Measurements from ENCODE around the gene HGF. TPM values are rescaled to one million over a fixed set of nuclear protein-coding genes. Genes with fewer than 3 reads are reported as not detected.

HGF gene
- total RNA-seq, 4 donors from 2014 or later, result 2.6 to 29.4 (median 10.1) TPM

DNA sequence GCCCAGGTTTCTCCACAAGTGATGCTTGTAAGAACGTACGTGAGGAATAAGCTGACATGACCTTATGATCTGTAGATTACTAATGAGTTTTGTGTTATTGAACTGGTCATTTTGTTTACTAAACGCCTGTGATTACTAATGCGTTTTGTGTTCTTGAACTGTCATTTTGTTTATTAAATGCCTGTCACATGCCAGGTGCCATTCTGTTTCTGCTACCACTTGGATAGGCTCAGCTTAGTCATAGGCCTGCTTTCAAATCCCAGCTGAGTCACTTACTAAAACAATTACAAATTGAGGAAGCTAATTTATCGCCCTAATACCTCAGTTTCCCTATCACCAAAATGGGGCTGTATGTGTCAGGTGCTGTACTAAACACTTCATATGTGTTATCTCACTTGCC is 4.7 kb upstream of the HGF start:
- no peak for DNase-seq
- no peaks in the 10 kb centered on the region for H3K27me3 ChIP-seq
- TF ChIP-seq, protein P1, sequence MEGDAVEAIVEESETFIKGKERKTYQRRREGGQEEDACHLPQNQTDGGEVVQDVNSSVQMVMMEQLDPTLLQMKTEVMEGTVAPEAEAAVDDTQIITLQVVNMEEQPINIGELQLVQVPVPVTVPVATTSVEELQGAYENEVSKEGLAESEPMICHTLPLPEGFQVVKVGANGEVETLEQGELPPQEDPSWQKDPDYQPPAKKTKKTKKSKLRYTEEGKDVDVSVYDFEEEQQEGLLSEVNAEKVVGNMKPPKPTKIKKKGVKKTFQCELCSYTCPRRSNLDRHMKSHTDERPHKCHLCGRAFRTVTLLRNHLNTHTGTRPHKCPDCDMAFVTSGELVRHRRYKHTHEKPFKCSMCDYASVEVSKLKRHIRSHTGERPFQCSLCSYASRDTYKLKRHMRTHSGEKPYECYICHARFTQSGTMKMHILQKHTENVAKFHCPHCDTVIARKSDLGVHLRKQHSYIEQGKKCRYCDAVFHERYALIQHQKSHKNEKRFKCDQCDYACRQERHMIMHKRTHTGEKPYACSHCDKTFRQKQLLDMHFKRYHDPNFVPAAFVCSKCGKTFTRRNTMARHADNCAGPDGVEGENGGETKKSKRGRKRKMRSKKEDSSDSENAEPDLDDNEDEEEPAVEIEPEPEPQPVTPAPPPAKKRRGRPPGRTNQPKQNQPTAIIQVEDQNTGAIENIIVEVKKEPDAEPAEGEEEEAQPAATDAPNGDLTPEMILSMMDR (IDR thresholded peaks at IDR 0.05), result no peak
- TF ChIP-seq POLR2A (IDR thresholded peaks at IDR 0.05), result no peak
- H3K4me1 ChIP-seq, result no peaks in the 10 kb centered on the region
- no peak overlapping the region for H3K27ac ChIP-seq
- intact Hi-C loops (cut with DNase I; ENCODE audit: low total_unique reads), result no loop called here
- H3K36me3 ChIP-seq, result no peaks in the 10 kb centered on the region
- H3K4me3 ChIP-seq, result no peak overlapping the region
- H3K9me3 ChIP-seq, result no peaks in the 10 kb centered on the region

DNA sequence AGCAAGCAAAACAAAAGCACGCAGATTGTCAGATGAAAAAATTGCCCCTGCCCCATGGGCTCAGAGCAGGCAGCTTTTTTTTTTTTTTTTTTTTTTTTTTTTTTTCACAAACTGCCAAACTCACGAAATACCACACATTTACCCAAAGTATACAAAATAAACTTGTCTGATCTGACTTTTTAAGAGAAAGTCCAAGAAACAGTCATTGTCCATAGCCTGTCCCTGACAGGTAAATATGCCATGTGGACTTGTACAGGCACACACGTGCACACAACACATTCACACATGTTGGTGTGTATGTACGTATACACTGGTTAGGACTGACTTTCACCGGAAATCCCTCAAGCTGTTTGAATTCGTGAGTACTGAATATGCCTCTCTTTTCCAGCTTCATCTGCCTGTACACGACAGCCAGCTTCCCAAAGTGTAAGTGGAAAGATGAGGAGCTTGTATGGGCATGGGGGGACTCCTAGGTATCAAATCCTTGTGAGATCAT is 929 bp upstream of the HGF start:
- H3K9me3 ChIP-seq, result no peaks in the 10 kb centered on the region
- H3K36me3 ChIP-seq, result no peaks in the 10 kb centered on the region
- no peak for DNase-seq
- no peaks in the 10 kb centered on the region for H3K4me1 ChIP-seq
- H3K4me3 ChIP-seq, result no peak overlapping the region
- H3K27me3 ChIP-seq, result no peaks in the 10 kb centered on the region
- H3K27ac ChIP-seq, result peak overlapping the region; percentile 52 to 61
- no peak for TF ChIP-seq POLR2A (IDR thresholded peaks at IDR 0.05)
- TF ChIP-seq, protein P1 (IDR thresholded peaks at IDR 0.05), result no peak
- intact Hi-C loops (cut with DNase I; ENCODE audit: low total_unique reads), result no loop called here

DNA sequence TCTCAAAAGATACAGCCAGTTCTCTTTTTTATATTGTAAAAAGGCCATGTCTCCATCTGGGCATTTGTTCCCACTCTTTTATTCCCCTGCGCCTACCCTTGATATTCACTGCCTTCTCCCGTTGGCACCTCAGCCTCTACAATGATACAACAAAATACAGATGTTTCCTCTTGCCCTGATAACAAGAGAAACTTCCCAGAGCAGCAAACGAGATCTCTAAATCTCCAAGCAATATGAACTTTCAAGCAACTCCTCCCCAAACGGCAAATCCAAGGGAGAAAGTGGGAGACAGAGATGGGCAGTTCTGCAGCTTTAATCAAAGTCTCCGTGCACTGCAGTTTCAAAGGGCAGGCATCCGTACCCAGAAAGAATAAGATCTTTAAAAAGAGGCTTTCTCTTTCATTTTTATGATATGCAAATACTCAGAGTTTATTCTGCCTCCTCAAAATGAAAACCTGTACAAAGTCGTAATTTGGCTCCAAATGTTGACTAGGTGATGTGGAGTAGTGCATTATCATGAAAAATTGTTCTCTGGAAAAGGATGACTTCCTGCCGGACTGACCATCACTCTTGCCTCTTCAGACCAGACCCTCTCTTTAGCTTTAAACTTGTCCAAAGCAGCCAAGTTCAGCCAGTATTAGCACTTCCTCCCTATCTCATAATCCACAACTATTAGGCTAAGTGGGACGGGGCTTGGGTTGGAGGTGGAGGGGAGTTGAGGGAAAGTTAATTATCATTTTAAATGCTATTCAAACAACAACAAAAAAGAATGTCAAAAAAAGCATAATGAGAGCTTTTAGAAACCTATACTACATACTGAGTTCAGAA is 682 bp downstream of the HGF start:
- H3K36me3 ChIP-seq, result no peaks in the 10 kb centered on the region
- H3K4me3 ChIP-seq, result peak overlapping the region; percentile 31 to 35
- H3K27ac ChIP-seq, result peak overlapping the region; percentile 52 to 61
- H3K4me1 ChIP-seq, result no peaks in the 10 kb centered on the region
- TF ChIP-seq, protein P1 (IDR thresholded peaks at IDR 0.05), result no peak
- no peak for TF ChIP-seq POLR2A (IDR thresholded peaks at IDR 0.05)
- H3K9me3 ChIP-seq, result no peaks in the 10 kb centered on the region
- intact Hi-C loops (cut with DNase I; ENCODE audit: low total_unique reads), result no loop called here
- DNase-seq, result no peak
- no peaks in the 10 kb centered on the region for H3K27me3 ChIP-seq

DNA sequence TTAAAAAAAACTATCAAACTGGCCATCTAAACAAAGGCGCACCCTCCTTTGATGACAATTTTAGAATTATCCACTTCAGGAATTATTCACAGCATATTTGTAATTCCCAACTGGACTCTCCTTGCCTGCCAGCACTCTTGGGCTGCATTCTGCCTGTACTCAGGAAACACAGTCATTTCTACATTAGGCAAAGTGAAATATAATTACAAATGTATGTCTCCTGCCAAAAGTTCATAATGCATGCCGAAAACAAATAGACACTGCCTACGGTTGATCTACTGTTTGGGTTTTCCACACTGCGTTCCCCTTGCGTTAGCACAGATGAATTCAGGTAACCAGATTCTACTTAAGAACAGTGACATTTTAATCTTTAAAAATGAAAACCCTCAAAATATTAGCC is 1.9 kb downstream of the HGF start:
- intact Hi-C loops (cut with DNase I; ENCODE audit: low total_unique reads), result no loop called here

DNA sequence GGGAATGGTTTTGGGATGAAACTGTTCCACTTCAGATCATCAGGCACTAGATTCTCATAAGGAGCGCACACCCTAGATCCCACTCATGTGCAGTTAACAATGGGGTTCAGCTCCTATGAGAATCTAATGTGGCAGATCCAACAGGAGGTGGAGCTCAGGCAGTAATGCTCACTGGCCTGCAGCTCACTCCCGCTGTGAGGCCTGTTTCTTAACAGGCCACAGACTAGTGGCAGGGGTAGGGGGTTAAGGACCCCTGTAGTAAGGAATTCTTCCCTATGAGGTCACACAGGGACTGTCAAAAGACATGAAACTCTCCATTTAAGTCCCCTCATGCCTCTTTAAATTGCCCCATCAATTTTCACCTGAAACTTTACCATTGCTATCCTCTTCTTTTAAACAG is 8.0 kb downstream of the HGF start:
- no peak overlapping the region for H3K27ac ChIP-seq
- intact Hi-C loops (cut with DNase I; ENCODE audit: low total_unique reads), result no loop called here

More for the DNA sequence above, 1.9 kb downstream of the HGF start:
- no peak for TF ChIP-seq POLR2A (IDR thresholded peaks at IDR 0.05)
- TF ChIP-seq, protein P1 (IDR thresholded peaks at IDR 0.05), result no peak
- no peaks in the 10 kb centered on the region for H3K9me3 ChIP-seq
- peak overlapping the region in 1 of 2 donors; percentile 52 for H3K27ac ChIP-seq
- H3K27me3 ChIP-seq, result no peaks in the 10 kb centered on the region
- H3K4me1 ChIP-seq, result no peaks in the 10 kb centered on the region
- no peak for DNase-seq
- H3K4me3 ChIP-seq, result no peak overlapping the region
- no peaks in the 10 kb centered on the region for H3K36me3 ChIP-seq

More for the DNA sequence above, 8.0 kb downstream of the HGF start:
- no peaks in the 10 kb centered on the region for H3K27me3 ChIP-seq
- TF ChIP-seq, protein P1 (IDR thresholded peaks at IDR 0.05), result no peak
- TF ChIP-seq POLR2A (IDR thresholded peaks at IDR 0.05), result no peak
- no peak for DNase-seq
- no peaks in the 10 kb centered on the region for H3K36me3 ChIP-seq
- H3K4me1 ChIP-seq, result no peaks in the 10 kb centered on the region
- no peaks in the 10 kb centered on the region for H3K9me3 ChIP-seq
- H3K4me3 ChIP-seq, result no peak overlapping the region

Measured in uterus (tissue), 4 donors.